IPS-20b (cell line): Measurements from ENCODE around the gene KLHL2.
"Not testable (repeated sequence)": the region's sequence is repeated elsewhere in the genome, so short reads cannot be mapped to it uniquely, and the experiment has no call there.

Experiments
- H3K27ac ChIP-seq: one replicate; pipeline ENCODE4 v1.5.1; 2013; ENCODE audit warnings: low read length
- H3K27me3 ChIP-seq: 2 replicates; pipeline ENCODE4 v1.6.1; 2013; ENCODE audit warnings: mild to moderate bottlenecking, low read length, inconsistent platforms; ENCODE audit not compliant: insufficient read depth
- H3K36me3 ChIP-seq: 2 replicates; pipeline ENCODE4 v1.6.1; 2013; ENCODE audit warnings: low read depth, mild to moderate bottlenecking, inconsistent platforms, low read length, moderate library complexity; ENCODE audit not compliant: insufficient read depth
- H3K4me1 ChIP-seq: 2 replicates; pipeline ENCODE4 v1.6.1; 2013; ENCODE audit warnings: mild to moderate bottlenecking, control low read depth, inconsistent platforms, low read length, moderate library complexity; ENCODE audit not compliant: insufficient read depth
- H3K4me3 ChIP-seq: 2 replicates; pipeline ENCODE4 v1.5.1; 2013; ENCODE audit warnings: mild to moderate bottlenecking, low read length, inconsistent platforms
- H3K9ac ChIP-seq: 2 replicates; pipeline ENCODE4 v1.6.1; 2013; ENCODE audit warnings: low read depth, mild to moderate bottlenecking, inconsistent platforms, low read length, moderate library complexity
- H3K9me3 ChIP-seq: 2 replicates; pipeline ENCODE4 v1.6.1; 2013; ENCODE audit warnings: mild to moderate bottlenecking, low read depth, low read length, inconsistent platforms; ENCODE audit not compliant: insufficient read depth

Gene KLHL2

GRCh38 chr4:165327211-165328100 lies 120.1 kb downstream of the KLHL2 start, which contains the start of gene MSMO1:
MSMO1 (plus strand) TSS chr4:165327669; CDS start chr4:165333371, 5,702 bp downstream.
- peak within 1 kb of the TSS; percentile 99 for H3K4me3 ChIP-seq
- H3K4me1 ChIP-seq: peaks cover 31% of the 10 kb centered on the region
- no peaks in the 10 kb centered on the region for H3K27me3 ChIP-seq
- peak within 1 kb of the TSS; percentile 97 for H3K9ac ChIP-seq
- H3K9me3 ChIP-seq: no peaks in the 10 kb centered on the region
- H3K27ac ChIP-seq: peak within 1 kb of the TSS; percentile 95
- peaks cover 25% of the 10 kb centered on the region for H3K36me3 ChIP-seq

- Histone ChIP-seq H3K4me3 (peak overlapping the region; percentile 95), H3K9me3 (no peaks in the 10 kb centered on the region), H3K4me1 (peaks cover 31% of the 10 kb centered on the region), H3K27ac (peak overlapping the region; percentile 84), H3K27me3 (no peaks in the 10 kb centered on the region), H3K9ac (peak overlapping the region; percentile 96), H3K36me3 (peaks cover 30% of the 10 kb centered on the region)
These were observed 120.7 kb downstream of the KLHL2 start for GRCh38 chr4:165328101-165328425.

- Histone ChIP-seq H3K4me1 (peaks cover 31% of the 10 kb centered on the region), H3K9ac (peak overlapping the region; percentile 96; the same call in 1 of the 2 replicates), H3K9me3 (no peaks in the 10 kb centered on the region), H3K27ac (peak overlapping the region; percentile 84), H3K27me3 (no peaks in the 10 kb centered on the region), H3K4me3 (peak overlapping the region; percentile 95), H3K36me3 (peaks cover 36% of the 10 kb centered on the region)
These were observed 121.3 kb downstream of the KLHL2 start for GRCh38 chr4:165328708-165329107.

GRCh38 chr4:165330071-165330470 lies 122.7 kb downstream of the KLHL2 start:
- Histone ChIP-seq H3K9me3 (no peaks in the 10 kb centered on the region), H3K36me3 (peaks cover 50% of the 10 kb centered on the region), H3K27ac (no peak overlapping the region), H3K27me3 (no peaks in the 10 kb centered on the region), H3K4me3 (peak overlapping the region; percentile 95), H3K9ac (peak overlapping the region; percentile 96; the same call in 1 of the 2 replicates), H3K4me1 (peaks cover 31% of the 10 kb centered on the region)

GRCh38 chr4:165330666-165331065 lies 123.3 kb downstream of the KLHL2 start:
- peaks cover 56% of the 10 kb centered on the region for H3K36me3 ChIP-seq
- no peaks in the 10 kb centered on the region for H3K9me3 ChIP-seq
- peaks cover 29% of the 10 kb centered on the region for H3K4me1 ChIP-seq
- H3K9ac ChIP-seq: peak overlapping the region; percentile 96; the same call in 1 of the 2 replicates
- H3K27me3 ChIP-seq: no peaks in the 10 kb centered on the region
- peak overlapping the region; percentile 95 for H3K4me3 ChIP-seq
- H3K27ac ChIP-seq: no peak overlapping the region

- peaks cover 62% of the 10 kb centered on the region for H3K36me3 ChIP-seq
- H3K9ac ChIP-seq: peak overlapping the region; percentile 96; the same call in 1 of the 2 replicates
- no peak overlapping the region for H3K27ac ChIP-seq
- H3K27me3 ChIP-seq: no peaks in the 10 kb centered on the region
- no peaks in the 10 kb centered on the region for H3K9me3 ChIP-seq
- H3K4me1 ChIP-seq: peaks cover 22% of the 10 kb centered on the region
- peak overlapping the region; percentile 95 for H3K4me3 ChIP-seq
These were observed 124.0 kb downstream of the KLHL2 start for GRCh38 chr4:165331359-165331758.

- Histone ChIP-seq H3K9me3 (no peaks in the 10 kb centered on the region), H3K9ac (peak overlapping the region; percentile 96; the same call in 1 of the 2 replicates), H3K4me3 (peak overlapping the region; percentile 95), H3K27ac (no peak overlapping the region), H3K4me1 (peaks cover 20% of the 10 kb centered on the region), H3K27me3 (no peaks in the 10 kb centered on the region), H3K36me3 (peaks cover 67% of the 10 kb centered on the region)
These were observed 124.5 kb downstream of the KLHL2 start for GRCh38 chr4:165331823-165332222.

- H3K9me3 ChIP-seq: no peaks in the 10 kb centered on the region
- peak overlapping the region; percentile 96; the same call in 1 of the 2 replicates for H3K9ac ChIP-seq
- H3K27ac ChIP-seq: no peak overlapping the region
- no peaks in the 10 kb centered on the region for H3K27me3 ChIP-seq
- peak overlapping the region; percentile 95 for H3K4me3 ChIP-seq
- peaks cover 20% of the 10 kb centered on the region for H3K4me1 ChIP-seq
- peaks cover 73% of the 10 kb centered on the region for H3K36me3 ChIP-seq
These were observed 125.1 kb downstream of the KLHL2 start for GRCh38 chr4:165332502-165332901.

- Histone ChIP-seq H3K27ac (no peak overlapping the region), H3K9me3 (no peaks in the 10 kb centered on the region), H3K9ac (no peak overlapping the region), H3K4me3 (no peak overlapping the region), H3K36me3 (peaks cover 98% of the 10 kb centered on the region), H3K27me3 (no peaks in the 10 kb centered on the region), H3K4me1 (peaks cover 17% of the 10 kb centered on the region)
These were observed 127.9 kb downstream of the KLHL2 start for GRCh38 chr4:165335163-165335703.

- H3K4me1 ChIP-seq: peaks cover 7% of the 10 kb centered on the region
- no peaks in the 10 kb centered on the region for H3K9me3 ChIP-seq
- no peak overlapping the region for H3K4me3 ChIP-seq
- H3K36me3 ChIP-seq: peaks cover 98% of the 10 kb centered on the region
- no peak overlapping the region for H3K27ac ChIP-seq
- H3K9ac ChIP-seq: no peak overlapping the region
- H3K27me3 ChIP-seq: no peaks in the 10 kb centered on the region
These were observed 129.4 kb downstream of the KLHL2 start for GRCh38 chr4:165336743-165337142.

GRCh38 chr4:165342340-165342739 lies 135.0 kb downstream of the KLHL2 start:
- not testable (repeated sequence) for H3K9ac ChIP-seq, H3K27ac ChIP-seq, H3K4me3 ChIP-seq, H3K4me1 ChIP-seq, H3K27me3 ChIP-seq, H3K9me3 ChIP-seq
- peaks cover 61% of the 10 kb centered on the region for H3K36me3 ChIP-seq
